Body of pancreas (tissue), 4 donors: ENCODE measurements around the gene GALNTL6. TPM values are rescaled to one million over a fixed set of nuclear protein-coding genes. Genes with fewer than 3 reads are reported as not detected.

Experiments
- ATAC-seq: fragments of 150-250 bp; one replicate; pipeline ENCODE4 v1.9.1; 2016
- DNase-seq, 4 donors: peaks; one replicate each; pipeline ENCODE4 v3.0.0-alpha.2; 2019
- H3K27ac ChIP-seq, 4 donors: fragments of 200-600 bp; sonication (generic); 1 replicate in 3 of 4; 2 replicates in 1 of 4; pipeline versions ENCODE4 v1.5.1 to v1.6.1; 2016 to 2019; ENCODE audit warnings: mild to moderate bottlenecking in 1 of 4, mixed read lengths in 1 of 4, moderate library complexity in 1 of 4
- H3K27me3 ChIP-seq, 2 donors: fragments of 200-600 bp; sonication (generic); one replicate each; pipeline ENCODE4 v1.6.0; 2016; ENCODE audit warnings: mild to moderate bottlenecking in 1 of 2
- H3K36me3 ChIP-seq, 2 donors: fragments of 200-600 bp; sonication (generic); replicated peaks in 1 of 2; 2 replicates each; pipeline ENCODE4 v1.5.1; 2016; ENCODE audit warnings: low read depth in 2 of 2; ENCODE audit not compliant: insufficient read depth in 1 of 2
- H3K4me1 ChIP-seq: fragments of 200-600 bp; sonication (generic); one replicate; pipeline ENCODE4 v1.6.0; 2016
- H3K4me3 ChIP-seq, 2 donors: fragments of 200-600 bp; sonication (generic); 1 replicate in 1 of 2; 2 replicates in 1 of 2; pipeline ENCODE4 v1.5.1; 2016 to 2019
- H3K9me3 ChIP-seq, 3 donors: fragments of 200-600 bp; sonication (generic); 1 replicate in 2 of 3; 2 replicates in 1 of 3; pipeline ENCODE4 v1.5.1; 2016
- CTCF ChIP-seq, 7 experiments: fragments of 450-650 bp in 4 of 7; fragments of 200-600 bp in 3 of 7; sonication (generic) in 3 of 7; IDR thresholded peaks; one replicate each; pipeline ENCODE4 v1.5.1; 2016 to 2019; ENCODE audit warnings: antibody characterized with exemption in 7 of 7
- POLR2A ChIP-seq, 3 donors: fragments of 450-650 bp; IDR thresholded peaks; one replicate each; pipeline ENCODE4 v1.6.1; 2016; ENCODE audit warnings: antibody characterized with exemption in 3 of 3, mild to moderate bottlenecking in 2 of 3
- WGBS, 2 donors: methylation state at CpG; one replicate each; pipeline ENCODE4 v1.1.5; 2017; 5-methylcytosine and 5-hydroxymethylcytosine counted together
- intact Hi-C: fragments of 100-400 bp; cut with DNase I; formaldehyde crosslinking; loops from one replicate; pipeline ENCODE4 v1.15.1; 2023
- total RNA-seq, 2 donors: library from RNA; depleted of rRNA; stranded (reverse); fragments of >200 nt; gene quantifications; one replicate each; pipeline ENCODE4 v1.1.0, GENCODE V29; 2016

Gene GALNTL6
- total RNA-seq, 2 donors from 2014 or later, result 0.26 TPM; not detected in 1

- H3K36me3 ChIP-seq, result no peaks in the 10 kb centered on the region
- H3K4me3 ChIP-seq, result no peak overlapping the region
- H3K27ac ChIP-seq, result no peak overlapping the region
- no peaks in the 10 kb centered on the region for H3K4me1 ChIP-seq
- no peaks in the 10 kb centered on the region for H3K9me3 ChIP-seq
- no peak for TF ChIP-seq POLR2A (IDR thresholded peaks at IDR 0.05)
- no peak for TF ChIP-seq CTCF (IDR thresholded peaks at IDR 0.05)
- no peaks in the 10 kb centered on the region for H3K27me3 ChIP-seq
- intact Hi-C loops, result no loop called here
- DNase-seq, result no peak
- ATAC-seq, result no peak
These were observed 296.3 kb downstream of the GALNTL6 start for GRCh38 chr4:172109466-172109865.

DNA sequence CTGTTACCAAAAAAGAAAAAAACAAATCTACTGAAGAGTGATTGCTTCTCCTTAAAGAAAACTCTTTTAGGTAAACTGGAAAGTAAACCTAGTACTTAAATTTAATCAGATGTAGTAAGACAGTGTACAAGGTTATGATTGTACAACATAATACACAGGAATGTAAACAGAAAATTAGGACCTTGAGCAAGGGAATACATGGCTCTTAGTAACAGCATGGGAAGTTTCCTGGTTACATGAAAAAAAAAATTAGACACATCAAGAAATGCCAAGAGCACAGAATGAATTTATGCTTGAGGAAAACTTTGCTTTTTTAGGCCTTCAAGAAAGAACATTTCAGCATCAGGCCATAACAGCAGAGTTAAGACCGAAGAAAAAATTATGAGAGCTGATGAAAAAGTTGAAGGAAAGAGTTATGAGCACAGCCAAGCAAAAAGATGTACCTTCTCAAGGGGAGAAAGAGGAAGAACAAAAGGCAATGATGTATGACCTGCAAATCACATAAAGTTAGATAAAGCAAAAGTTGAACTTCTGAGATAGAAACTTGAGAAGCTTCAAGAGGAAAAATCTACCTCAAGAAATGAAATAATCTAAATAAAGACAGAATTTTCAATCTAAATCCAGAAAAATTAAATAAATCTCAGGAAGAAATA is 311.6 kb downstream of the GALNTL6 start:
- Histone ChIP-seq H3K27me3 (no peaks in the 10 kb centered on the region), H3K27ac (no peak overlapping the region), H3K9me3 (no peaks in the 10 kb centered on the region), H3K4me1 (no peaks in the 10 kb centered on the region), H3K4me3 (no peak overlapping the region), H3K36me3 (no peaks in the 10 kb centered on the region)
- intact Hi-C loops, result no loop called here
- WGBS, 2 donors, result 62 to 76% methylated on average over 1 of the region's 1 CpG
- TF ChIP-seq POLR2A (IDR thresholded peaks at IDR 0.05) (no peak), CTCF (IDR thresholded peaks at IDR 0.05) (no peak)
- DNase-seq (no peak), ATAC-seq (no peak)

DNA sequence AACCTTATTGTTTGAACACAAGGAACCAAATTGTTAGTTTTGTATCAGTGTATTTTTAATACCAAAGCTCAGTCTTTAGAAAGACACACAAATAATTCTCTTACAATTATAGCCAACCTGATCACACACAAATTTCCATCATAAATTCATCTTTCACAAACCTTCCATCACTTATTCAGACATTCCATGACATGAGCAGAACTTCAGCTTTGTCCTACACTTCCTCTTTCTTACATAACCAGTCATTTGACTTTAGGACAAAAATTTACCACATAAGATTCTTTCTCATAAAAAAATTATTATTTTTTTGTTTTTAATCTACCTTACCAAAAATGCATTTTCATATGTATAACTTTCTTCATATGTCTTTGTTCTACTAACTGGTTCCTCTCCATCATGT is 312.2 kb downstream of the GALNTL6 start:
- no peaks in the 10 kb centered on the region for H3K27me3 ChIP-seq
- H3K36me3 ChIP-seq, result no peaks in the 10 kb centered on the region
- intact Hi-C loops, result no loop called here
- TF ChIP-seq CTCF (IDR thresholded peaks at IDR 0.05), result no peak
- TF ChIP-seq POLR2A (IDR thresholded peaks at IDR 0.05), result no peak
- no peaks in the 10 kb centered on the region for H3K9me3 ChIP-seq
- DNase-seq, result no peak
- no peak overlapping the region for H3K27ac ChIP-seq
- ATAC-seq, result no peak
- no peak overlapping the region for H3K4me3 ChIP-seq
- no peaks in the 10 kb centered on the region for H3K4me1 ChIP-seq

- no peaks in the 10 kb centered on the region for H3K4me1 ChIP-seq
- WGBS, 2 donors, result 82% methylated on average over 2 to 3 of the region's 4 CpGs
- H3K27ac ChIP-seq, result no peak overlapping the region
- TF ChIP-seq POLR2A (IDR thresholded peaks at IDR 0.05) (no peak), CTCF (IDR thresholded peaks at IDR 0.05) (no peak)
- no peaks in the 10 kb centered on the region for H3K9me3 ChIP-seq
- ATAC-seq (no peak), DNase-seq (no peak)
- intact Hi-C loops, result no loop called here
- no peak overlapping the region for H3K4me3 ChIP-seq
- no peaks in the 10 kb centered on the region for H3K36me3 ChIP-seq
- no peaks in the 10 kb centered on the region for H3K27me3 ChIP-seq
These were observed 314.0 kb downstream of the GALNTL6 start for GRCh38 chr4:172127168-172127567.

DNA sequence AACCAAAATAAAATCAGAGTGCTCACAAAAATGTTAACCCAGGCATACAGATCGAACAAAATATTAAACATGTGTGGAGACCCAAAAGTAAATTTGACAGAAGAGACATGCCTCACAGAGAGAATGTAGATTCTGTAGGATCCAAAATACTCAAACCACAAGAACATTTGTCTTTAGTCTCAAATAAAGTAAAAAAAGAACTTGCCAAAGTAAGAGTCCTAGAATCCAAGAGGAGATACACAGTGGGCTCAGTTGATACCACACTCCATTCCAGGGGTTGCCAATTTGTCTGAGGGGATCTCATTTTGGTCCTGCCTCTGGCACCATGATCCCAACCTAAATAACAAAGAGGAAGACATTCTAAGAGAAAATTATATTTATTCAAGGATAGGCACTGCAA is 316.4 kb downstream of the GALNTL6 start:
- Histone ChIP-seq H3K4me3 (no peak overlapping the region), H3K36me3 (no peaks in the 10 kb centered on the region), H3K27me3 (no peaks in the 10 kb centered on the region), H3K4me1 (no peaks in the 10 kb centered on the region), H3K27ac (no peak overlapping the region), H3K9me3 (no peaks in the 10 kb centered on the region)
- intact Hi-C loops, result no loop called here
- 56 to 66% methylated on average over 1 of the region's 1 CpG for WGBS, 2 donors
- TF ChIP-seq POLR2A (IDR thresholded peaks at IDR 0.05) (no peak), CTCF (IDR thresholded peaks at IDR 0.05) (no peak)
- ATAC-seq (no peak), DNase-seq (no peak)
